GM12875 (cell line): Measurements from ENCODE around the gene COX6A1.
"Not testable (repeated sequence)": the region's sequence is repeated elsewhere in the genome, so short reads cannot be mapped to it uniquely, and the experiment has no call there.

Source experiments
- H3K4me3 ChIP-seq: one replicate; pipeline ENCODE4 v1.5.1; 2011; ENCODE audit warnings: low read depth, low read length, control low read depth
- CTCF ChIP-seq: IDR thresholded peaks from 2 replicates; pipeline ENCODE4 v1.5.1; 2011; ENCODE audit warnings: low read depth, mild to moderate bottlenecking, control low read depth, inconsistent platforms, low read length, moderate library complexity, borderline replicate concordance; ENCODE audit not compliant: insufficient read depth

COX6A1 gene

GRCh38 chr12:120475643-120476042 lies 37.7 kb downstream of the COX6A1 start:
- H3K4me3 ChIP-seq = no peak overlapping the region
- no peak for TF ChIP-seq CTCF

GRCh38 chr12:120479458-120479857 lies 41.5 kb downstream of the COX6A1 start:
- no peak for TF ChIP-seq CTCF
- H3K4me3 ChIP-seq = no peak overlapping the region

GRCh38 chr12:120480211-120480610 lies 42.3 kb downstream of the COX6A1 start:
- TF ChIP-seq CTCF = no peak
- no peak overlapping the region for H3K4me3 ChIP-seq

- no peak overlapping the region for H3K4me3 ChIP-seq
- no peak for TF ChIP-seq CTCF
These were observed 43.3 kb downstream of the COX6A1 start for GRCh38 chr12:120481022-120481767.

GRCh38 chr12:120483621-120484020 lies 45.7 kb downstream of the COX6A1 start:
- H3K4me3 ChIP-seq = no peak overlapping the region
- TF ChIP-seq CTCF = no peak

- no peak overlapping the region for H3K4me3 ChIP-seq
- TF ChIP-seq CTCF = no peak
These were observed 48.3 kb downstream of the COX6A1 start for GRCh38 chr12:120485961-120486881.

- not testable (repeated sequence) for H3K4me3 ChIP-seq
These were observed 49.6 kb downstream of the COX6A1 start for GRCh38 chr12:120487552-120487951.
